ENCODE data around the gene ZNF280D. TPM values are rescaled to one million over a fixed set of nuclear protein-coding genes. Genes with fewer than 3 reads are reported as not detected.

Gene ZNF280D
- total and polyA plus RNA-seq, 2 of the 4 experiments (the other 2 are of a cell fraction) = 8.3 to 21.0 TPM

DNA sequence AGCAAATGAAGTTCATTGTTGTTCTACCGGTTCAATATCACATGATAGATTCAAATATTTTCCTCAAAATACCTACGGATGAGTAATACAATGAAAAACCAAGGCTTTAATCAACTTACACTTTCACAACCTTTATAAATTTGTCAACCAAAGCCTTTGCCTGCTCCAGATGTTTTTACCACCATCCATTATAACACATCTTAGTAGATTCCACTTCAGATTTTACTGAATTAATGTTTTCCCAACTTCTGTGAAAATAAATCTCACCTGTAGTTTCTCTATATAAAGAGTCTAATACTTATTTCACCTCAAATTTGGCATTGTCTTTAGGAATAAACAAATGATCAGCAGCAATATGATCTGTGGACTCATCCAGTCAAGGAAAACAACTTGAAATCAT is 131.1 kb downstream of the ZNF280D start:
- no peak overlapping the region for H2BK120ac ChIP-seq (ENCODE audit: low read depth, low read length)
- no peak overlapping the region for H3K27ac ChIP-seq (ENCODE audit: insufficient read depth, low read length)
- no peak overlapping the region for H3K9ac ChIP-seq (ENCODE audit: low read depth, low read length)
- H2AK9ac ChIP-seq (replicated peaks; ENCODE audit: low read depth, low read length, poor library complexity) = no peak overlapping the region
- no peak overlapping the region for H3K4ac ChIP-seq (ENCODE audit: low read depth, low read length)
- no peak overlapping the region for H4K5ac ChIP-seq (ENCODE audit: low read depth, low read length)
- ChIA-PET POLR2A (ENCODE audit: unreplicated experiment) (no interaction called here), CTCF (no interaction called here)
- no peaks in the 10 kb centered on the region for H3K27me3 ChIP-seq (ENCODE audit: control insufficient read depth, insufficient read depth, low read length)
- H3K4me2 ChIP-seq (ENCODE audit: low read depth, low read length) = no peak overlapping the region
- no peak overlapping the region for H3K56ac ChIP-seq (ENCODE audit: extremely low read depth, insufficient read depth, low read length)
- H2AK5ac ChIP-seq (ENCODE audit: low read depth, low read length) = no peak overlapping the region
- TF ChIP-seq MAFK (IDR thresholded peaks at IDR 0.05; ENCODE audit: low read depth, low read length) (no peak), CEBPB (IDR thresholded peaks at IDR 0.05; ENCODE audit: low read depth, low read length) (no peak), BHLHE40 (IDR thresholded peaks at IDR 0.05; ENCODE audit: low read depth, low read length) (no peak), CHD1 (IDR thresholded peaks at IDR 0.05; ENCODE audit: low read depth, low read length) (no peak)
- no peaks in the 10 kb centered on the region for H3K9me1 ChIP-seq (ENCODE audit: insufficient read depth, low read length)
- WGBS, 2 experiments (ENCODE audit: extremely low coverage in 2 of 2, insufficient read length in 1 of 2) = 100% methylated on average over 2 of the region's 2 CpGs; no CpG with 5 or more reads in 1 of the 2 experiments
- no peak overlapping the region for H3K23ac ChIP-seq (ENCODE audit: low read depth, low read length)
- no peak overlapping the region for H2BK5ac ChIP-seq (ENCODE audit: low read depth, low read length, poor library complexity, severe bottlenecking)
- intact Hi-C loops (cut with micrococcal nuclease) (no loop called here), dilution Hi-C loops (cut with HindIII; ENCODE audit: low sequenced_read_pairs, unreplicated experiment) (no loop called here), in situ Hi-C loops (cut with MboI; ENCODE audit: low sequenced_read_pairs) (no loop called here)
- H4K91ac ChIP-seq (ENCODE audit: insufficient read depth, low read depth, low read length) = no peak overlapping the region
- no peaks in the 10 kb centered on the region for H3K36me3 ChIP-seq (ENCODE audit: control insufficient read depth, insufficient read depth, low read length)
- no peak for ATAC-seq (ENCODE audit: low read depth)
- H4K20me1 ChIP-seq (ENCODE audit: insufficient read depth, low read length) = no peaks in the 10 kb centered on the region
- peaks cover 3% of the 10 kb centered on the region; the same call in 1 of the 2 replicates for H3K9me3 ChIP-seq (ENCODE audit: control insufficient read depth, insufficient read depth, low read length)
- peaks cover 2% of the 10 kb centered on the region; the same call in 1 of the 2 replicates for H3K4me1 ChIP-seq (ENCODE audit: control insufficient read depth, insufficient read depth, low read length)
- H3K79me1 ChIP-seq (ENCODE audit: low read depth in 1 of 2, low read length in 2 of 2) = no peaks in the 10 kb centered on the region
- H3K4me3 ChIP-seq (ENCODE audit: insufficient read depth, low read depth, low read length) = no peak overlapping the region
- no peak overlapping the region for H3K14ac ChIP-seq (replicated peaks; ENCODE audit: low read depth, low read length)
- DNase-seq = no peak
- no peak overlapping the region for H4K8ac ChIP-seq (ENCODE audit: low read depth in 2 of 2, low read length in 2 of 2)
- no peak overlapping the region for H2BK20ac ChIP-seq (ENCODE audit: low read depth, low read length)
- no peak overlapping the region for H2AFZ ChIP-seq (replicated peaks; ENCODE audit: low read length, poor library complexity)
- H2BK15ac ChIP-seq (ENCODE audit: low read depth, low read length) = no peak overlapping the region
- BruUV-seq (replicated peaks) = no TSS peak
- no peak overlapping the region for H3K18ac ChIP-seq (ENCODE audit: low read depth, low read length)
